RCC 7860 (cell line): ENCODE results near the gene RTBDN.
"Not testable (repeated sequence)": the region's sequence is repeated elsewhere in the genome, so short reads cannot be mapped to it uniquely, and the experiment has no call there.

Source experiments
- DNase-seq: peaks from one replicate; pipeline ENCODE4 v3.0.0-alpha.2; 2015; ENCODE audit warnings: low spot score
- FAIRE-seq: peaks from 2 replicates; lab custom pipeline; 2012; peaks lifted over from hg19 to GRCh38; lab: Jason Lieb, UNC

The RTBDN gene

GRCh38 chr19:12825254-12826131 is 8.9 kb downstream of the RTBDN start:
- FAIRE-seq (no peak), DNase-seq (no peak)

DNA sequence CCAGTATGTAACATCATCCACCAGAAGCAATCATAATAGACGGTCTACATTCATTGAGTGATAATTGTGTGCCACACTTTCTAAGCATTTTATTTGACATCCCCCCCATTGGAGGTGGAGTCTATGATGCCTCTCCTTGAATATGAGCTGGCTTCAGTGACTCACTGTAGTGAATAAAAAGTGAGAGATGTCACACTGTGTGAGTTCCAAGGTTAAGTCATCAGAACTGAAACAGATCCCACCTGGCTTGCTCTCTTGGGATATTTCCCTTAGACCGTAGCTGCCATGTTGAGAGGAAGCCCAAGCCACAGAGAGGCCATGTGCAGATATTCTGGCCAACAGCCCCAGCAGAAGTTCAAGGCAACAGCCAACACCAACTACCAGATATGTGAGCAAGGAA is 12.6 kb downstream of the RTBDN start:
- FAIRE-seq: no peak
- peak; percentile 33 for DNase-seq

DNA sequence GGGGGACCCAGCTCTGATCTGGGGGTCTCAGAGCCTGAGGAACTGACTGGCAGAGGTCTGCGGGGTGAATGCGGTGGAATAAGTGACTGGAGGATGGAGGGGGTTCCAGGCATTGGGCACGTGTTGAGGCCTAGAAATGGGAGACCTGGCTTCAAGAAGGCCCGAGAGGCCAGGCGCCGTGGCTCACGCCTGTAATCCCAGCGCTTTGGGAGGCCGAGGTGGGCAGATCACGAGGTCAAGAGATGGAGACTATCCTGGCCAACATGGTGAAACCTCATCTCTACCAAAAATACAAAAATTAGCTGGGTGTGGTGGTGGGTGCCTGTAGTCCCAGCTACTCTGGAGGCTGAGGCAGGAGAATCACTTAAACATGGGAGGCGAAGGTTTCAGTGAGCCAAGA is 16.6 kb downstream of the RTBDN start:
- FAIRE-seq: not testable (repeated sequence)

DNA sequence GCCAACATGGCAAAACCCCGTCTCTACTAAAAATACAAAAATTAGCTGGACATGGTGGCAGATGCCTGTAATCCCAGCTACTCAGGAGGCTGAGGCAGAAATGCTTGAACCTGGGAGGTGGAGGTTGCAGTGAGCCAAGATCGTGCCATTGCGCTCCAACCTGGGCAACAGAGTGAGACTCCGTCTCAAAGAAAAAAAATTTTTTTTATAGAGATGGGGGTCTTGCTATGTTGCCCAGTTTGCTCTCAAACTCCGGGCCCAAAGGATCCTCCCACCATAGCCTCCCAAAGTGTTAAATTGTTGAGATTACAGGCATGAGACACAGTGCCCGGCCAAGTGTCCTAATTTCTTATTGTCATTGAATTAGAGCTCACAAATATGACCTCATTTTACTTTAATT is 17.2 kb downstream of the RTBDN start:
- not testable (repeated sequence) for FAIRE-seq, DNase-seq

More for the DNA sequence above, 16.6 kb downstream of the RTBDN start:
- DNase-seq: not testable (repeated sequence)

DNA sequence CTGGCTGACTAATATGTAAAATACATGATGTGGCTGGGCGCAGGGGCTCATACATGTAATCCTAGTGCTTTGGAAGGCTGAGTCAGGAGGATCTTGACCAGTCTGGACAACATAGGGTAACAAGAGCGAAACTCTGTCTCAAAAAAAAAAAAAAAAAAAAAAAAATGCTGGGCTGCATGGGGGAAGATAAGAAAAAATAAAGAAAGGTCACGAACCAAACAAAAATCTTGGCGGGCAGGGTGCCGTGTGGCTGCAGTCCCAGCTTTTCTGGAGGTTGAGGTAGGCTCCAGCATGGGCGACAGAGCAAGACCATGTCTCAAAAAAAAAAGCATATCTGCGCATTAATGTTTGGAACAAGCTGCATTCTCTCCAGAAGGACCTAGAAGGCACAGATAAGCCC is 19.3 kb downstream of the RTBDN start:
- FAIRE-seq: no peak

GRCh38 chr19:12806242-12807081 is 27.9 kb downstream of the RTBDN start, which contains the start of gene RNASEH2A:
Gene RNASEH2A (plus strand): TSS chr19:12806584. CDS start chr19:12806674, 90 bp downstream.
- peak; percentile 64 for DNase-seq
- no peak for FAIRE-seq

More for the DNA sequence above, 19.3 kb downstream of the RTBDN start:
- no peak for DNase-seq

DNA sequence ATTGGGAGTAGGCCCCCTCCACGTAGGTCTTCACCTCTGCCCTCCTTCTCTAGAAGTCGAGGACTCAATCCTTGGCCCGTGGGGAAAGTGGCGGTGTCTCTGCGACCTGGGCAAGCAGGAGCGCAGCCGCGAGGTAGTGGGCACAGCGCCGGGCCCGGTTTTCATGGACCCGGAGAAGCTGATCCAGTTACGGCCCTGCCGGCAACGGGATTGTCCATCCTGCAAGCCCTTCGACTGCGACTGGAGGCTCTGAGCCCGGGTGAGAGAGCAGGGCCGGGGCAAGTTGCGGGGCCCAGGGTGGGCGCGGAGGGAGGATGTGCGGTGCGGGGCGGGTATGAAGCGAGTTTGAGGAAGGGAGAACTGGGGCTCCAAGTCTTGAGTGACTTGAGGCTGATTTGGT is 30.3 kb downstream of the RTBDN start:
- FAIRE-seq (no peak), DNase-seq (no peak)

DNA sequence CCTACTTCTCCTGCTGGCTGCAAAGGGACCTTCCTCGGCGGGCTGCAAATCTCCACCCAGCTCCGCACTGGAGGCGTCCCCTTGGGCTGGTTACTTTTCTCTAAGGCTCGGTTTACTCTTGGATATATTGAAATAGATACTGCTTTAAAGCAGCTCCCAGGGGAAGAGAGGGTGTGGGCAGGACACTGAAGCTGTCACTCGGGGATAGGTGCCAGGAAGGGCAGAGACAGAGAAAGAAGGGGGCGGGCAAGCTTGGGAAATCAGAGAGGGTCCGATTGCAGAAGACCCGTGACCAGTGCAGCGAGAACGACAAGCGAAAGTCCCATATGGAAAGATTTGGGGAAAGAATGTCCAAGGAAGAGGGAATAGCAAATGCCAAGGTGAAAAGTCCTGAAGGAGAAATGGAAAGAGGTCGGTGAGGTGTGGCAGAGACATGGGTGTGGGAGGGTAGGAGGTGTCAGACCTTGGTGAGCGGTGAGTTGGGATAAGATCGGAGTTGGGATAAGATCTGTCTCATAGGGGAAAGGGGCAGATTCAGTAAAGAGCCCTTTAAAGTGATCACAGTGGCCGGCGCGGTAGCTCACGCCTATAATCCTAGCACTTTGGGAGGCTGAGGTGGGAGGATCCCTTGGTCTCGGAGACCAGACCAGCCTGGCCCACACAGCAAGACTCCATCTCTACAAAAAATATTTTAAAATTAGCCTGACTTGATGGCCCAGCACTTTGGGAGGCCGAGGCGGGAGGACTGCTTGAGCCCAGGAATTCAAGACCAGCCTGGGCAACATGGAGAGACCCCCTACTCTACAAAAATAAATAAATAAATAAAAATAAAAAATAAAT is 31.9 kb downstream of the RTBDN start:
- no peak for DNase-seq
- no peak for FAIRE-seq

DNA sequence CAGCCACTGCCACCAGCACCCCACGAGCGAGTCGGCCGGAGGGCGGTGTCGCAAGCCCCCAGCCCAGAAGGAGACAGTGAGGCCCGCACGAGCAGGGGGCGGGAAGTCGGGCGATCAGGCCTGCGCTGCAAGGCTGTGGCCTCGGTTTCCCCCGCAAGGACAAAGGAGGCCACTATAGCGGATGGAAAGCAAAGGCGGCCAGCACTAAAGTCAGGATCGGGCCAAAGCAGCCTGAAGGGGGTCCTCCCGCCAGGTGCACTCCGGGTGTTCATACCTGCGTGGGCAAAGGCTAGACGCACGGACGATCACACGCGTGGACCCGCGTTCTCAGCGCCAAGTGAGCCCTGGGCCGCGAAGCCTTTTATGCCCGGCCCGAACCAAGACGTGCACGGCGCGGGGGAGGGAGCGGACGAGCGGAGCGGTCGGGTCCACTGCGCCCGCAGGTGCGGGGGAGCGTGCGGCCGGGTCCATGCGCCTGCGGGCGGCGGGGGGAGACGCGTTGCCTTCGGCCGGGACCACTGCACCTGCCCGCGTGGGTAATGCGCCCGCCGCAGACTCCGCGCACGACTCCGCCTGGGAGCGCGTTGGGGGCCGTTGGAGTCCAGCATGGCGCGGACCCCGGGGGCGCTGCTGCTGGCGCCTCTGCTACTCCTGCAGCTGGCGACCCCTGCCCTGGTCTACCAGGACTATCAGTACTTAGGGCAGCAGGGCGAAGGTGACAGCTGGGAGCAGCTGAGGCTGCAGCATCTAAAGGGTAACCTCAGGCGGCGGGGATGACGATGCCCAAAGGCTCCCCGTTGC is 32.7 kb downstream of the RTBDN start, which contains the start of the genes PRDX2 and THSD8:
PRDX2 (minus strand) TSS at position 335 of the 801 bp plus-strand sequence. CDS start 539 bp downstream, outside the sequence.
THSD8 (plus strand) TSS at position 604 of the 801 bp plus-strand sequence; CDS start at position 607, 3 bp downstream.
- no peak for FAIRE-seq
- DNase-seq: no peak

- no peak for FAIRE-seq
- DNase-seq: no peak
Measured at GRCh38 chr19:12800923-12801465, 33.4 kb downstream of the RTBDN start.

DNA sequence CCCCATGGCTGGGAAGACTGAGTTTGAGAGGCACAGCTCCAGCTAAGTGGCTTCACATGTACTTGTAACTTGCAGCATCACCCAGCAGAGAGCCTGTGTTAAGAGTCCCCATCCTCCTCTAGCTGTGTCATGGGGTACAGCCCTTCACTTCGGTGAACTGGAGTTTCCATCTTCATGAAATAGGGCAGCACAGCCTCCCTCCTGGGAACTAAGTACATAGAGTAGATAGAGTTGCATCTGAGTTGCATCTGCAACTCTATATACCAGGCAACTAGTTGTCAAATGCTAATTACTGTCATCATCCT is 34.0 kb downstream of the RTBDN start:
- no peak for DNase-seq
- no peak for FAIRE-seq

GRCh38 chr19:12799742-12800465 is 34.5 kb downstream of the RTBDN start:
- no peak for DNase-seq
- FAIRE-seq: no peak

DNA sequence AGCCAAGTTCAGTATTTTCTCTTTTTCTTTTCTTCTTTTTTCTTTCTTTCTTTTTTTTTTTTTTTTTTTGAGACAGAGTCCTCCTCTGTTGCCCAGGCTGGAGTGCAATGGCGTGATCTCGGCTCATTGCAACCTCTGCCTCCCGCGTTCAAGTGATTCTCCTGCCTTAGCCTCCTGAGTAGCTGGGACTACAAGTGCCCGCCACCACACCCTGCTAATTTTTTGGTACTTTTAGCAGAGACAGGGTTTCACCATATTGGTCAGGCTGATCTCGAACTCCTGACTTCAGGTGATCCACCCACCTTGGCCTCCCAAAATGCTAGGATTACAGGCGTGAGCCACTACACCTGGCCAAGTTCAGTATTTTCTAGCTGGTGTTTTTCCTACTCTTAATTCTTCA is 36.8 kb downstream of the RTBDN start:
- not testable (repeated sequence) for FAIRE-seq

GRCh38 chr19:12797141-12797587 is 37.2 kb downstream of the RTBDN start:
- DNase-seq (no peak), FAIRE-seq (no peak)

More for the DNA sequence above, 36.8 kb downstream of the RTBDN start:
- not testable (repeated sequence) for DNase-seq

DNA sequence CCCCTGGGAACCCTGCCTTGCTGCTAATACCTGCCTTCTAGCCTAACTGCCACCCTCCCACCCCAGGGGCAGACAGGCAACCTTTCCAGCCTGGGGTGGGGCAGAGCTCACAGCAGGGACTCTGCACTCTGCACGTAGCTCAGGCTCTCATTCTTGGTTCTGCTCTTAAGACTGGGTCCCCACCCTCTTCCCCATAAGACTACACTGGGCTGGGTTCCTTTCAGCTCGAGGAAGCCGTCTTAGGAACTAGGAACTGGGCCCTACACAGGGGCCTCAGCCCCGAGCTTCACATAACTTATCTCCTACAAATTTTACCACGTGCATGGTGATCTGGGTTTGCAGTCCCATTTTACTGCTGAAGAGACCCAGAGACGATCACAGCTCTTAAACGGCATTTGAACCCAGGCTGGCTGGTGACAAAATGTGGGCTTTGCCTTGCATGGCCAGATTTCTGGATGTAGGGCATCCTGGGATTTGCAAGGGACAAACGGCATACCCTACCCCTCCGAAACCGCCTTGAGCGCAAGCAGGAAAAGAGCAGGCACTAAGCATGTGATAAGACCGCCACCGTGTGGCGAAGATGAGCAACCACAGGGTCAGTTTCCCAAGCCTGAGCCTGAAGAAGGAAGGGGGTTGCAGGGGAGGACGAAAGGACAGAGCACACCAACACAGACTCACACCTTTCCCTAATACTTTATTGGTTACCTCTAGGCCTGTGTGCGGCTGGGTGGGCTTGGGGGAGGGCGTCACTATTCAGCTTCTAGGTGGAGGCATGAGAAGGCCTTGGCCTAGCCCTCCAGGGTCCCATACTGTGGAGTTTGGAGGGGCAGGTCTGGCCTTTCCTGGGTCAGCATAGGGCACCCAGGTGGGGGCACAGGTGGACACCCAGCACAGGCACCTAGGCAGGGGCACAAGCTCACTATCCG is 38.0 kb downstream of the RTBDN start:
- no peak for FAIRE-seq
- peak; percentile 75 for DNase-seq

DNA sequence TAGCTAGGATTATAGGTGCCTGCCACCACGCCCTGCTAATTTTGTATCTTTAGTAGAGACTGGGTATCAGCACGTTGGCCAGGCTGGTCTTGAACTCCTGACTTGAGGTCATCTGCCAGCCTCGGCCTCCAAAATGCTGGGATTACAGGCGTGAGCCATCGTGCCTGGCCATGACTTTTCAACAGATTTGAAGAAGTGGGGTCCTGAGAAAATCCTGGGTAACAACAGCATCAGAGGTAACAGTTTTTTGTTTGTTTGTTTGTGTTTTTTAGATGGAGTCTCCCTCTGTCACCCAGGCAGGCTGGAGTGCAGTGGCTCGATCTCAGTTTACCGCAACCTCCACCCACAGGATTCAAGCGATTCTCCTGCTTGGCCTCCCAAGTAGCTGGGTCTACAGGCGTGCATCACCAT is 39.4 kb downstream of the RTBDN start:
- no peak for DNase-seq
- no peak for FAIRE-seq

- FAIRE-seq (no peak), DNase-seq (no peak)
Measured at GRCh38 chr19:12794196-12794941, 40.0 kb downstream of the RTBDN start.
